HUES48 (cell line): ENCODE data around the gene GNB1L.

Experiments used
- H3K27ac ChIP-seq: one replicate; pipeline ENCODE4 v1.7.0; 2013; ENCODE audit warnings: low read depth, low read length, inconsistent platforms
- H3K27me3 ChIP-seq: 2 replicates; pipeline ENCODE4 v1.6.1; 2013; ENCODE audit warnings: mild to moderate bottlenecking, low read length; ENCODE audit not compliant: control insufficient read depth, insufficient read depth
- H3K36me3 ChIP-seq: 2 replicates; pipeline ENCODE4 v1.6.1; 2013; ENCODE audit warnings: low read length; ENCODE audit not compliant: control insufficient read depth, insufficient read depth
- H3K4me1 ChIP-seq: 2 replicates; pipeline ENCODE4 v1.6.1; 2013; ENCODE audit warnings: mild to moderate bottlenecking, low read length; ENCODE audit not compliant: control insufficient read depth, insufficient read depth
- H3K4me3 ChIP-seq: 2 replicates; pipeline ENCODE4 v1.5.1; 2013; ENCODE audit warnings: mild to moderate bottlenecking, low read depth, low read length
- H3K9ac ChIP-seq: 2 replicates; pipeline ENCODE4 v1.6.1; 2013; ENCODE audit warnings: mild to moderate bottlenecking, low read depth, low read length, moderate library complexity
- H3K9me3 ChIP-seq: 2 replicates; pipeline ENCODE4 v1.6.1; 2013; ENCODE audit warnings: low read length; ENCODE audit not compliant: control insufficient read depth, insufficient read depth

GNB1L gene

DNA sequence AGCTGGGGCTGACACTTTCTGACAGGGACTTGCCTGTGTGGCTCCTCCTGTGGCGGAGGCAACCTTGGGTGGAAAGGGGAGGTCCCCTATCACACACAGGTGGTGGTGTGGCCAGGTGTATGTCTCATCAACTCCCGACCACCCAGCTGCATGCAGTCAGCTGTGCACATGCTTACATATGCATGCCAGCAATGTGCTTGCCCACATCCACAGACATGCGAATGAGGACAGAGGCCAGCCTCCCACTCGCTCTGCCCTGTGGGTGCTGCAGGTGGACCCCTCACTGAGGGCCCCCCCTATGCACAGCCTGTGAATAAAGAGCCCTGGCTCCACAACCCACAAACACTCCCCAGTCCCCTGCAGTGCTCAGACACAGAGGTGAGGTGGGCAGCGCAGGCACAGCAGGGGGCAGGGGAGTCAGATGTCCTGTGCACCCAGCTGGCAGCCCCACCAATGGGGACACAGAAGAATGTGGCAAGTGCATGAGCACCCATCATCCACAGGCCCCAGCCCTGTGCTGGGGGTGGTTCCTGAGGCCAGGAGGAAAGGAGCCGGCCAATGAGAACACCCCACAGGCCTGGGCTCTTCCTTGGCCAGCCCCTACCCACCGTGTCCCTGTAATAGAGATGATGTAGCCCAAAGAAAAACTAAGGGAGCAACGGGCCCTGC, 9.5 kb downstream of the GNB1L start:
- Histone ChIP-seq H3K4me1 (0 out of 2 replicates have a peak, but pooled peaks cover 8% of the 10 kb centered on the region), H3K27me3 (no peaks in the 10 kb centered on the region), H3K9ac (no peak overlapping the region), H3K4me3 (no peak overlapping the region), H3K9me3 (no peaks in the 10 kb centered on the region), H3K27ac (no peak overlapping the region), H3K36me3 (peaks cover 2% of the 10 kb centered on the region; the same call in 1 of the 2 replicates)

DNA sequence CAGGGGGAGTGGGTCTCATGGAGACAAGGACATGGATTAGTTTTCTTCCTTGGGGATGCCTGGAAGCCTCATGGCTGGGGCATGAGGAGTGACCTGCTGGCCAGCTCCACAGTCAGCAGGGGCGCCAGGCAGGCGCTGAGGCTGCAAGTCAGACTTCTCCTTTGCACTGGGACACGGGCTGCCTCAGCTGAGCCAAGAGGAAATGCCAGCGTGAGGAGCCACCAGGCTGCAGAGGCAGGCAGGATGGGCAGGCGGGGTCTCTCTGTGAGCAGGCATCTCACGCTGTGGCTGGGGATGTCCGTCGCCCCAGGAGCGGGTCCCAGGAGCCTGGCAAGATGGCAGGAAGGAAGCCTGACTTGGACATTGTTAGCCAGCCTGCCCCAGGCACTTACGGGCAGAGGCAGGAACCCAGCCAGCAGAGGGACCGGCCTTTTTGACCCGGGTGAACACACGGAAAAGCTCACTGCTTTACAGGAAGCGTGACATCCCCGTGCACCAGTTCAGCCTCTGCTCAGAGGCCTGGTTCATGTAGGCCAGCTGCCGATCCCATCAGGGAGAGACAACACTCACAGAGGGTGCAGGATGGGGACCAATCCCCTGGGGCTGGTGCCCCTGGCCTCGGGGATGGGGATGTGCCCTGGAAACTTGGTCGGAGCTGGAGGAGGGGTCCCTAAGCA, 10.2 kb downstream of the GNB1L start:
- Histone ChIP-seq H3K4me3 (no peak overlapping the region), H3K27ac (no peak overlapping the region), H3K36me3 (no peaks in the 10 kb centered on the region), H3K27me3 (no peaks in the 10 kb centered on the region), H3K9ac (no peak overlapping the region), H3K4me1 (0 out of 2 replicates have a peak, but pooled peaks cover 8% of the 10 kb centered on the region), H3K9me3 (no peaks in the 10 kb centered on the region)

GRCh38 chr22:19843857-19844376, 10.8 kb downstream of the GNB1L start:
- no peaks in the 10 kb centered on the region for H3K36me3 ChIP-seq
- 0 out of 2 replicates have a peak, but pooled peaks cover 8% of the 10 kb centered on the region for H3K4me1 ChIP-seq
- no peak overlapping the region for H3K4me3 ChIP-seq
- H3K27me3 ChIP-seq: no peaks in the 10 kb centered on the region
- no peak overlapping the region for H3K27ac ChIP-seq
- no peaks in the 10 kb centered on the region for H3K9me3 ChIP-seq
- H3K9ac ChIP-seq: no peak overlapping the region

- H3K36me3 ChIP-seq: no peaks in the 10 kb centered on the region
- 0 out of 2 replicates have a peak, but pooled peaks cover 8% of the 10 kb centered on the region for H3K4me1 ChIP-seq
- no peaks in the 10 kb centered on the region for H3K27me3 ChIP-seq
- no peak overlapping the region for H3K9ac ChIP-seq
- no peak overlapping the region for H3K4me3 ChIP-seq
- H3K9me3 ChIP-seq: no peaks in the 10 kb centered on the region
- H3K27ac ChIP-seq: no peak overlapping the region
These were observed 11.4 kb downstream of the GNB1L start for GRCh38 chr22:19843107-19843856.

DNA sequence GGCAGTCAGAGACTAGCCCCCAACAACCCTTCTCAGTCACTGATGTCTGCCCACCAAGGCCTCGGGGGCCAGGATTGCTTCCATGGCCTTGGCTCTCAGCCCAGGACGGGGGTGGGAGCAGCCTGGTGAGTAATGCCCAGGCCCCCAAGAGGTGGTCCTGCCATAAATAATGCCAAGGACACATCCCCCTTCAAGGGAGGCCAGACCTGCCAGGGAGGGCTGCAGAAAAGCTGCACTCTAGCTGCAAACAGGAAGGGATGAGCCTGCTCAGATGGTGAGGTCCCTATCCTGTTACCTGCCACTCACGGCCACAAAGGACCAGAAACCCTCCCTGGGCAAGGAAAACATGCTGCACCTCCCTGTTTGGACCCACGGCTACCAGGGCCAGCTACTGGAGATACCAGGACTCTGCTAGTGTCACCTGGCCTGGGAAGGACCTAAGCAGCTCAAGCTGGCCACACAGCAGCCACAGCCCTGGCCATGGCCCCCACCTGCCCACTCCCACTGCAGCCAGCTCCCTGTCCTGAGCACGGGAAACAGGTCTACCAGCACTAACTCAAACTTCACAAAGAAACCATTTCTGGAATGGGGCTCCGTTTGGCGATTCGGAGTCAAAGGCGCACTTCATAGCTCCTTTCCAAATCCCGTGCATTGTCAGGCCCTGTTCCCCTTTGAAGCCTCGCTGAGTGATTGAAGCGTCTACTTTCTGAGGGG, 12.1 kb downstream of the GNB1L start:
- Histone ChIP-seq H3K9me3 (no peaks in the 10 kb centered on the region), H3K27me3 (no peaks in the 10 kb centered on the region), H3K4me1 (0 out of 2 replicates have a peak, but pooled peaks cover 8% of the 10 kb centered on the region), H3K4me3 (no peak overlapping the region), H3K9ac (no peak overlapping the region), H3K36me3 (no peaks in the 10 kb centered on the region), H3K27ac (no peak overlapping the region)

DNA sequence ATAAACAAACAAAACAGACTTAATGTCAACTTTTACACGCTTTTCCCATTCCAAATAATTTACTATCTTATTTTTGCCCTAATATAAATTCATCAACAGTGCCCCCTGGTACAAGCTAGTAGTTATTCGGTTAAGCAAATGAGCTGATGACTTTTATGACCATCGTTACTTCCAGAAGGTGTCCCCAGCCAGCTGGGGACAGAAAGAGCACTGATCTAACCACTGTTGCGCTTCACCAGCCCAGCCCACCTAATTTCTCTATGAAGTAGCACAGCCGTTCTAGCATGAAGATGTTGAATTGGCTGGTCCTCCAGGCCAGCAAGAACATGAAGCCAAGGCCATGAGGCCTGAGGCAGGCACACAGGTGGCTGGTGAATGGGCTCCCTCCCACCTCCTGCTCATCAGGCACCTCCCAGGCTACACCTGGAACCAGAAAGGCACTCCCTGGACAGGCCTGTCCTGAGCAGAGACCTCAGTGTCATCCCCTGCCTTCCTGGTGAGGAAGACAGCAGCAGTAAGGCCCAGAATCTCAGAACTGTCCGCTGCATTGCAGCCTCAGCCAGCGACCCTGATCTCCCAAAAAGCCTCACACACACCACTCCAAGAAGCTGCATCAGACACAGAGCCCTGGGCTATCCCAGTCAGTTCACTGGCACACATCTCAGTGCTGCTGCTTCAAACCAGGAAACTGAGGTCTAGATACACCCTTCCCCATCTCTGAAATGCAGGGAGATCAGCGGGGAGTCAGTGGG, 12.9 kb downstream of the GNB1L start:
- H3K36me3 ChIP-seq: no peaks in the 10 kb centered on the region
- no peak overlapping the region for H3K4me3 ChIP-seq
- H3K27me3 ChIP-seq: no peaks in the 10 kb centered on the region
- H3K27ac ChIP-seq: no peak overlapping the region
- no peaks in the 10 kb centered on the region for H3K9me3 ChIP-seq
- 0 out of 2 replicates have a peak, but pooled peaks cover 8% of the 10 kb centered on the region for H3K4me1 ChIP-seq
- H3K9ac ChIP-seq: no peak overlapping the region

DNA sequence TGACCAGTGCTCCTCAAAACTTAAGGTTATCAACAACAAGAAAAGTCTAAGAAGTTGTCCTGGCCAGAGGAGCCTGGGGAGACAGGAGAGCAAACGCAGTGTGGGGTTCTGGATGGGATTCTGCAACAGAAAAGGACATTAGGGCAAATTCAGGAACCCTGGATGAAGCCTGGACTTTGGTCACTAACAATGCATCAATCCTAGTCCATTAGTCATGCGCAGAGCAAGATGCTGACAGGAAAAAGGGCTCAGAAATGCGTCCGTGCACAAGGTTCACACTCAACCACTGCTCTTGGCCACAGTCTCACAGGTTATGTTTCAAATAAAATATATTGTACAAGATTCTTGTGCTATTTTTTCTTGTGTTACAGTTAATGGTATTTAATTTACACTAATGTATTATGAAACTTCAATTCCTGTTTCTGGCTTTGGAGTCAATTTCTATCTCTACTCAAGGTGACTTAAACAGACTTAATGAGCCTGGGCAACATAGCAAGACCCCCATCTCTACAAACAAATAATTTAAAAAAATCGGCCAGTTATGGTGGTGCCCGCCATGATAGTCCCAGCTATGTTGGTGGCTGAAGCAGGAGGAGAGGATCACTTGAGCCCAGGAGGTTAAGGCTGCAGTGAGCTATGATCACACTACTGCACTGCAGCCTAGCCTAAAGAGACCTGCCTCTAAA, 13.6 kb downstream of the GNB1L start:
- Histone ChIP-seq H3K36me3 (no peaks in the 10 kb centered on the region), H3K4me1 (0 out of 2 replicates have a peak, but pooled peaks cover 8% of the 10 kb centered on the region), H3K9ac (no peak overlapping the region), H3K9me3 (no peaks in the 10 kb centered on the region), H3K27me3 (no peaks in the 10 kb centered on the region), H3K27ac (no peak overlapping the region), H3K4me3 (no peak overlapping the region)

GRCh38 chr22:19840059-19840458, 14.6 kb downstream of the GNB1L start:
- H3K9me3 ChIP-seq: no peaks in the 10 kb centered on the region
- no peaks in the 10 kb centered on the region for H3K36me3 ChIP-seq
- H3K27ac ChIP-seq: no peak overlapping the region
- no peaks in the 10 kb centered on the region for H3K27me3 ChIP-seq
- H3K9ac ChIP-seq: no peak overlapping the region
- H3K4me3 ChIP-seq: no peak overlapping the region
- 0 out of 2 replicates have a peak, but pooled peaks cover 5% of the 10 kb centered on the region for H3K4me1 ChIP-seq

DNA sequence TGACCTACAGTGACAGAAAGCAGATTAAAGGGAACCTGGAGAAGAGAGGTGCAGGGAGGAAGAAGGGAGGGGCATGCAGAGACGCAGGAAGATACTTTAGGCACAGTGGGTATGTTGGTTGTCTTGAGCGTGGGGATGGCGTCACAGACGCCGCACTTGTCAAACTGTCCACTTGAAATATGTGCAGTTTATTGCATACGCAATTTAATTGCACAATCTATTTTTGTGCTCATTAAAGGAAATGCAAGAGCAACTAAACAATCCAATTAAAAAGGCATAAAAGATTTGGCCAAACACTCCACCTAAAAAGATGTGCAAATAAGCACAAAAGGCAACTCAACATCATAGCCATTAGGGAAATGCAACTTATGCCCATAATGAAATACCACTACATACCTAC, 16.8 kb downstream of the GNB1L start:
- Histone ChIP-seq H3K27me3 (no peaks in the 10 kb centered on the region), H3K9ac (no peak overlapping the region), H3K9me3 (no peaks in the 10 kb centered on the region), H3K27ac (no peak overlapping the region), H3K4me1 (0 out of 2 replicates have a peak, but pooled peaks cover 5% of the 10 kb centered on the region), H3K4me3 (no peak overlapping the region), H3K36me3 (no peaks in the 10 kb centered on the region)
